DMS79 (cell line): ENCODE measurements around the gene ARHGAP42.
"Not testable (repeated sequence)": the region's sequence is repeated elsewhere in the genome, so short reads cannot be mapped to it uniquely, and the experiment has no call there.

ENCODE experiments used
- DNase-seq: peaks from one replicate; lab custom pipeline; 2025; lab: John Stamatoyannopoulos, UW

The ARHGAP42 gene, protein sequence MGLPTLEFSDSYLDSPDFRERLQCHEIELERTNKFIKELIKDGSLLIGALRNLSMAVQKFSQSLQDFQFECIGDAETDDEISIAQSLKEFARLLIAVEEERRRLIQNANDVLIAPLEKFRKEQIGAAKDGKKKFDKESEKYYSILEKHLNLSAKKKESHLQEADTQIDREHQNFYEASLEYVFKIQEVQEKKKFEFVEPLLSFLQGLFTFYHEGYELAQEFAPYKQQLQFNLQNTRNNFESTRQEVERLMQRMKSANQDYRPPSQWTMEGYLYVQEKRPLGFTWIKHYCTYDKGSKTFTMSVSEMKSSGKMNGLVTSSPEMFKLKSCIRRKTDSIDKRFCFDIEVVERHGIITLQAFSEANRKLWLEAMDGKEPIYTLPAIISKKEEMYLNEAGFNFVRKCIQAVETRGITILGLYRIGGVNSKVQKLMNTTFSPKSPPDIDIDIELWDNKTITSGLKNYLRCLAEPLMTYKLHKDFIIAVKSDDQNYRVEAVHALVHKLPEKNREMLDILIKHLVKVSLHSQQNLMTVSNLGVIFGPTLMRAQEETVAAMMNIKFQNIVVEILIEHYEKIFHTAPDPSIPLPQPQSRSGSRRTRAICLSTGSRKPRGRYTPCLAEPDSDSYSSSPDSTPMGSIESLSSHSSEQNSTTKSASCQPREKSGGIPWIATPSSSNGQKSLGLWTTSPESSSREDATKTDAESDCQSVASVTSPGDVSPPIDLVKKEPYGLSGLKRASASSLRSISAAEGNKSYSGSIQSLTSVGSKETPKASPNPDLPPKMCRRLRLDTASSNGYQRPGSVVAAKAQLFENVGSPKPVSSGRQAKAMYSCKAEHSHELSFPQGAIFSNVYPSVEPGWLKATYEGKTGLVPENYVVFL

DNA sequence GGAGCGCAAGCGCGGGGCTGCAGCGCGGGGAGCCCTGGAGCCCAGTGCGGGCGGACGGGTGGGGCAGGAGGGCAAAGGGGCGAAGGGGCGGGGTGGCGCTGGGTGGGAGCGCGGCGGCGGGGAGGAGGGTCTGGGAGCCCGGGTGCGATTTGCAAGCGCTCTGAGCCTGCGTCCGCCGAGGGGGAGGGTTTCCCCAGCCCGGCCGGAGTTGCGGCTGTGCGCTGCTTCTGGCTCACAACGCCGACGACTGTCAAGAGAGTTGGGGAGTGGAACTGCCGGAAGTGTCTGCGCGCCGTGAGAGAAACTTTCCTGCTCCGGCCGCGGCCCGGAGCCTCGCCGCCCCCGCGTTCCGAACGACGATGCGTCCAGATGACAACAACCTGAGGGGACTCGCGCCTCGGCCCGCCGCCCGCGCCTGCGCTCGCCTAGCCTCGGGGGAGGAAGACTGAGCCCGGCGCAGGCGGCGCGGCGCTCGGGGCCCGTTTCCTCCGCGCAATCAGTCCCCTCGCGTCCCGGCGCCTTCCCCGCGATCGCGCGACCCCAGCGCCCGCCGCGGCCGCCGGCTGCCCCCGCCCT is at the start of gene ARHGAP42:
Gene ARHGAP42, plus strand, starts transcription at position 235 of the 576 bp plus-strand sequence. CDS start 391 bp downstream, outside the sequence.
- DNase-seq = no peak

DNA sequence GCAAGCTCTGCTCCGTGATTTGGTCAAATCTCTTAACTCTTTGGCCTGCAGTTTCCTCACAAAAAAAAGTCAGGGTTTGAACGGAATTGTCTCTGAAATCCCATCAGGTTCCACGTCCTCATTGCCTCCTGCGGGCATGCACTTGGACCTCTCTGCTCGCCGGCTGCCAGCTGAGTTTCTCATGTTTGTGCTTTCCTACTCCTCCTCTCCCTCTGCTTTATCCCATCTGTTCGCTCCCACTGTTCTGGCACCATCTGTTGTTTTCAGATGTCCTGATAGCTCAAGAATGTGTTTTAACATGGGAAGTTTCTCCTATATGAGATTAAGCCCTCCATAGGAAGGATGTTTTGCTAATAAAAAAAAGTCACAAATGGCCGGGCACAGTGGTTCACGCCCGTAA is 49.4 kb upstream of the ARHGAP42 start:
- no peak for DNase-seq

DNA sequence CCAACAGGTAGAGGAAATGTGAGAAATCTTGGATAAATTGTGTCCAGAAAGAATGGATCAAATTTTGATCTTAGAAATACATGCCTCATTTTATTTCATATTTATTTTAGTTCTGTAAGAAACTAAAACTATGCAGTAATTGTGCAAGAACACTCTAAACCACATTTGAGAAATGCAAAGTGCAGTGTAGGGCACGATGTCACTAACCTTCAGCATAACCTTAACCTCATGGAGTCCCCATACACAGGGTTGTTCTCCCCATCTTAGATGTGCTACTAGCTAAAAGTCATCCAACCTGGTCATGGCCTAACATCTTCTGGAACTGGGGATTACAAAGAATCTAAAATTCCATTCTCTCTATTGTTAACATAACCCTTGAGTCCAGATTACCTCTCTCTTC is 48.4 kb upstream of the ARHGAP42 start:
- DNase-seq = no peak

DNA sequence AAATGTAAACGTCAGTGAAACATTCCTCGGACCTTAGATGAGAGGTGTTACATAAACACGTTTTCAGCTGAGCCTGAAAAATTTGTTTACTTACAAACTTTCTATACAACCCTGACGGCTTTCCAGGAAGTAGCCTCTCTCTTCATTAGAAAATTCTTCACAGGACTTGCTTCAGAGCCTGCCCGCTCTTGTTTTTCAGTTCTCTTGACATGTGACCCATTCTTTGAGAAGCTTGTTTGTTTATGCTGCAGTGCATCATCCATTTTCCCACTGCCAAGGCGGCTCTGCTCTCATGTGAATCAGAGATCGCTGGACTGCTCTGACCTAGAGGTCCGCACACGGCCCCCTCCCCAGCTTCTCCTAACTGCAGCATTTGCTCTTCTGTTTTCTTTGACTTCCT is 47.9 kb upstream of the ARHGAP42 start:
- no peak for DNase-seq

DNA sequence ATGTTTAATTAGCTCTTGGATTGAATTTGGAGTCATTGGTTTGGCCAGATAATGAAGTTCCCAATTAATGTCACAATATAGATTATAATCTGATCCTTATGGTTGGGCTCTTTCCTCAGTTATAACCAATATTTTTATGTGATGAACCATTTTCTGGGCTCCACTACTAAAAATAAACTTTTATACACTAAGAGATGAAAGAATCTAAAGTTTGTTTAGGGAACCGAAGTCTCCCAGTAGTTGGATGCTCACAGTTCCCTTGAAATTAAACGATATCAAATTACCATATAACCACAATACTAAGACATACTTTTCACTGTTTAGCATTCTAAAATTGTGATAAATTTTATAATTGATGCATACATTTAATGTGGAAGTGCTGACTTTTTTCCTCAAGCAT is 47.0 kb upstream of the ARHGAP42 start:
- no peak for DNase-seq

DNA sequence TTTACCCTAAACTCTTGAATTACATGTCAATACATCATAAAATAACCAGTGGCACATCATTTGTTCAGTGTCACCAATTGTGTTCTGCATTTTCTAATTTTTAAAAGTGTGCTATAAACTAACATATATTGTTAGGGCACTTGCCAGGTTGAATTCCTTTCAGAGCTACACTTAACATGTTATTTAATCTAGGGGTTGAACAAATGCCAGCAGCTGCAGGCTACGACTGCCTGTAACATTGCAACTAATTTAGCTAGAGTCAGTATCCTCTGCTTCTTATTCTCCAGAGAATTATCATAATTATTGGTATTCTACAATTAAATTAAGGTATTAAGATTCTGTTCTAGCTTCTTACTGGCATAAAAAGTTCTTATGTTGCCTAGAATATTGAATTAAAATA is 46.4 kb upstream of the ARHGAP42 start:
- DNase-seq = no peak

DNA sequence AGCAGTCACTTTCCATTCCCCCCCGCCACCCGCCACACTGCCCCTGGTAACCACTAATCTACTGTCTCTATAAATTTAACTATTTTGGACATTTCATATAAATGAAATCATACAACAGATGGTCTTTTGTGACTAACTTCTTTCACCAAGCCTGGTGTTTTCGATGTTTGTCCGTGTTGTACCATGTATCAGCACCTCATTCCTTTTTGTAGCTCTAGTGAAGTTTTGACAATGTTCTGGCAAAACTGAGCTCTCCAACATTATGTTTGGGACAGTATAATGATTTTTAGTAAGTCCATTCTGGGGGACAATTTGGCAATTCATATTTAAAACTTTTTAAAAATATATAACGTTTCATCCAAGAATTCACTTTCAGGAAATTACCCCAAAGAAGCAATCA is 45.6 kb upstream of the ARHGAP42 start:
- DNase-seq = no peak

DNA sequence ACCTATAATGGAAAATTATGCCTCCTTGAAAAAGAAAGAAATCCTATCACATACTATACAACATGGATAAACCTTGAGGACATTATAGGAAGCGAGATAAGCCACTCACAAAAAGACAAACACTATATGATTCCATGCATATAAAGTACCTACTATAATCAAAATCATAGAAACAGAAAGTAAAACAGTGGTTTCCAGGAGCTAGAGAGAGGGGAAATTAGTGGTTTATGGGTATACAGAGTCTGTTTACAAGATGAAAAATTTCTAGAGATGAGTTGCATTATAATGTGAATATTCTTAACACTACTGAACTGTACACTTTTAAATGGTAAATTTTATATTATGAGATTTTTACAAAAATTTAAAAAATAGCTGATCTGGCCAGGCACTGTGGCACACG is 40.5 kb upstream of the ARHGAP42 start:
- no peak for DNase-seq

DNA sequence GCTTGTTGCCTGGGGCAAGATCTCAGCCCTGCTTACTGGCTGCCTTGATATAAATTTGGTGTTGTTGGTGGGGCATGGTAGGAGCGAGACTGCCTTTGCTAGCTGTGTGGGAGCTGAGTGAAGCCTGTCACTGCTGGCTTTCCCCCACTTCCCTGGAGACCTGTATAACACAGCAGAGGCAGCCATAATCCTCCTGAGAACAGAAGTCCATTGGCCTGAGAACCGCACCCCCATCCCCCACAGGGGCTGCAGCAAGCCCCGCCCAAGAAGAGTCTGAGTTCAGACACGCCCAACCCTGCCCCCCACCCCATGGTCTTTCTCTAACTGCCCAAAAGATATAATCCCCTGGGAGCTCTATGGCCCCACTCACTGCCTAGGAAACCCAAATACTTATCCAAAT is 39.2 kb upstream of the ARHGAP42 start:
- DNase-seq = no peak

DNA sequence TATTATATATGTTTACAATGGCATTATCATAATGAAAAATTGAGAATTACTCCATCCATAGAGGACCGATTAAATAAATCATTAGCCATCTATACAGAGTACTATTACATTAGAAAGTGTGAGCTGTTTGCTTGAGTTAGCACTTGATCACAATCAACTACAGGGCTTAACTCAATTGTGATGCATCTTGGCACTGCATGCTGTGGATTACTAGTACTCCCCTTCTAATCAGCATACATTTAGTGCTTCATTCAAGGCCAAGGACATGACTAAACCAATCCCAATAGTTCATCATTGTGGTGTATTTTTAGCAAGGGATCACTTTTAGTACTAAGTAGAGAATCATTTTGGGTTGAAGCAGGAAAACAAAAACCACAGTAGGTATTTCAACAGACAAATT is 23.5 kb upstream of the ARHGAP42 start:
- no peak for DNase-seq

DNA sequence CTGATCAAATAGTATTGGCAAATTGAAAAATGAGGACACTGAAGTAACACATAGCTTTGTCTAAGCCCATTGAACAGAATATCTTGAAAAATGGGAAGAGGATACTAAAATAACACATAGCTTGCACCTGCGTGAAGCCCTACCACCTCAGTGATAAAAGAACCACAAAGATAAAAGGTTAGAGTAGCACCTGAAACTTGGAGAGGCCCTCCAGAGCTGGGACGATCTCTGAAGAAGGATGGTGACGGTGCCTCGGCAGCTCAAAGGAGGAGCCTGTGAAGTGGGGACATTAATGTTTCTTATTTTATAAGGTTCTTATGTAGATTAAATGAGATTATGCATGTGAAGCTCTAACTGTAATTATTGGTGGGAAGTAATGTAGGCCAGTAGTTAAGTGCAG is 23.1 kb upstream of the ARHGAP42 start:
- no peak for DNase-seq

DNA sequence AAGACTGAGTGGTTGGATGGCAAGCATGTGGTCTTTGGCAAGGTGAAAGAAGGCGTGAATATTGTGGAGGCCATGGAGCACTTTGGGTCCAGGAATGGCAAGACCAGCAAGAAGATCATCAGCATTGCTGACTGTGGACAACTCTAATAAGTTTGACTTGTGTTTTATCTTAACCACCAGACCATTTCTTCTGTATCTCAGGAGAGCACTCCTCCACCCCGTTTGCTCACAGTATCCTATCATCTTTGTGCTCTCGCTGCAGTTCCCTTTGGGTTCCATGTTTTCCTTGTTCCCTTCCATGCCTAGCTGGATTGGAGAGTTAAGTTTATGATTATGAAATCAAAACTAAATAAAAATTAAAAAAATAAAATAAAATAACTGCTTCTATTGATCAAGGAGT is 20.3 kb upstream of the ARHGAP42 start:
- DNase-seq = not testable (repeated sequence)

DNA sequence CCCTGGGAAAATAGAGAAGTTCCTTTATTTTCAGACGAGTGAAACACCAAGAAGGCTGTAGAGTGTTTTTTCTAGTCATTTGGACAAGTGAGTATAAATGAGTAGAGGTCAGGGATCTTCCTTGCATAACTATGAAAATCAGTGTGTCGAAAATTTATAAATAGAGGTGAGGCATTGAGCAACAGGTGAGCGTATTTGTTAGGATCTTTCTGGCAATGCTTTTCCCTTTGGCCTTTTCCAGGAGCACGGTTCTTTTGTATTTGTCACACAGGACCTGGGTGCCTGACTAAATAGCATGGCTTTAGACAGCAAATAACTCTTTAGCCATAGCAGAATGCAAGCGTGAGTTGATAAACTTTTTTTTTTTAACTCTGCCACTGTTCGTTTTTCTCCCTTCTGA is 19.6 kb upstream of the ARHGAP42 start:
- no peak for DNase-seq

DNA sequence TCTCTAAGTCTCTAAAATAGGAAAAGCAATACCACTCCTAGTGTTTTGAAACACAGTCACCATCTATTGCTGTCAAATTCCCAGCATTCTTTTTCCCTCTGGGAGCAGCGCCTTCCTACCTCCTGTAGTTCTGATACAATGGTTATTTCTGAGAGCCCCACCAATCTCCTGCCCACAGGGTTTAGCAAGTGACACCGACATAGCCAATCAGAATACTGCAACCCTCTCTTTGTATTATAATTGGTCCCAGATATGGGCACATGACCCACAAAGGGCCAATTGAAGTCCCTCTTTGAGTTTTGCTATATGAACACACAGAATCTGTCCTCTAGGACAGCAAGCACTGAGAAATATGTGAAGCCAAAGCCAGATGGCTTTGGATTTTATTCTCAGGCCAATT is 16.9 kb upstream of the ARHGAP42 start:
- DNase-seq = no peak

DNA sequence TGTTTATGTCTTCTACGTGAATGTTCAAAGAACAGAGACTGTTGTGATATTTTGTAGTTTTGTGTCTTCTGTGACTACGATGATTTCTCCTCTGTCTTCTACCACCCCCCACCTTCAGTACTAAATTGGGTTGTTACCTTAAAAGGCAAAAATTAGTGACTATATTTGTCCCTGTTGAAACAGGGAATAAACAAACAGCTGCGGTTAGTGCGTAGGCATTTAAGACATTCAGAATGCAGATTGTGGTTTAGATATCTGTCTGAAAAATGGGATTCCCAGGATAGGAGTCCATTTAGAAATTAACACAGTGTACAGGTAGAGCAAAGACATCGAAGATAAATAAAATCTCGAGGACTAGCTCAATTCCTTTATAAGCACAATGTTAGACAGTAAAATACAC is 15.6 kb upstream of the ARHGAP42 start:
- no peak for DNase-seq

DNA sequence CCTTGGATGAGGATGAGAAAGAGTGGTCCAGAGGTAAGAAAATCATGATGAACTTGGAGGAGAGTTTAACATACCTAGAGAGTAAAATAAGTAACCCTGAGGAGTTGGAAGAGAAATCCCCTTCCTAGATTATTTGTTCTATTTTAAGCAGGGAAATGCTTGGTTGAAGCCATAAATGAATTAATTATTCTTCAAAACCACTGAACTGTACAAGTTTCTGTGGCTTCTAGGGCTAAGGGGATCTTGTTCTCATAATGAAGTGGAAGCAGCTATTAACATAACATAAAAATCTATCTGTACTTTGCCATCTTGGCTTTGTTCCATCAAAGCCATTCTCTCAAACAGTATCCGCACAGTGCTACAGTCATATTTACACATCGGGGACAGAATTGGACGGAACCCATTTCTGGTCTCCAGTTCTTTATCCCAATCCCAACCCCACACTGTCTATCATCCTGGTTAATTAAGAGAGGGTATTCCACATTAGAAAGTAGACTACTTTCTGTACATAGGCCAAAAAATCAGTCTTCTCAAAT is 14.5 kb upstream of the ARHGAP42 start:
- peak; percentile 21 for DNase-seq

DNA sequence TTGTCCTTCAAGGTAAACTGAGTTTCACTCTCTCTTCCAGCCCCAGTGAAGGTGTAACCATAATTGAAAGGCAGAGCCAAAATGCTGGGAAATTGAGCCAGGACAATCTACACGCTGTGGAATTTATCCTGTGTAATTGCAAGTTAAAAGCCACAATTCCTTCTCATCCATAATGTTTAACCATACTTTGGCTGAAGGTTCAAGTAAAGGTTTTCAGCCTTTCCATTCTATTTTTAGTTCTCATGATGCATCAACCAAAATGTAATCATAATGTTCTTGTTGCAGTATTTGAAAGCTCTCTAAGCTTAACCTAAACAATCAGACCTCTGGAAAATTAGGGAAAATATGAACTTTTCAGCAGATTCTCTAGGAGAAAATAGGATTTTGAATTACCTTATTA is 14.0 kb upstream of the ARHGAP42 start:
- no peak for DNase-seq

DNA sequence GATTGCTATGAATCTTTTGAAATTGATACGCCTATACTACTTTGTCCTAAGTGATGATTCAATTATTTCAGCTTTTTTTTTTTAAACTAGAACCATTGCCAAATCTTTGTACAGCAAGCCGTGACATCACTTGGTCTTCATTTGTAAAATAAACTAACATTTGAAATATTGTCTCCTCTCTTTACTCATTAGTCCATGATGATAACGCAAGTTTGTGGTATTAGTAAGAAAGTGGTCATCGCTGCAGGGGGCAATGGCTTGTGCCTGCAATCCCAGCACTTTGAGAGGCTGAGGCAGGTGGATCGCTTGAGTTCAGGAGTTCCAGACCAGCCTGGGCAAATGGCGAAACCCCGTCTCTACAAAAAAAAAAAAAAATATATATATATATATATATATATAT is 12.9 kb upstream of the ARHGAP42 start:
- DNase-seq = no peak

DNA sequence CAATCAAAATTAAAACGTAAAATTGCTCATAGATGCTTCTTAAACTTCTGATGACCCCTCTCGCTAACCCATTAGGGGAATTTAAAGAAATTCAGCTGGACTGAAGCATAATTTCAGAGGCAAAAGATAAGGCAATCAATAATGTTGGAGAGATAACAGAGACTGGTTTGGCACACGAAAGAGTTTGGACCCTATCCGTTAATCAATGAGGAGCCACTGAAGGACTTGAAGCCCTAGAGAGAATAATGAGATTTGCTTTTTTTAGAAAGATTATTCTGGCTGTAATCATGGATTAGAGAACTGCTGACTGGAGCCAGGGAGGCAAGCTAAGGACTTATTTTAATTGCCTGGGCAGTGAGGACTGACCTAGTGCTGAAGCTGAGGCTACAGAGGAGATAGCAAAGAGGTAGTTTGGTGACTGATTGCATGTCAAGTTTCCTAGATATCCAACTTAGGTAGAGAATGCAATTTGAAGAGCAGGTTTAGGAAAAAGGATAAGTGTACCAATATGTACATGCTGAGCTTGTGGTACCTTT is 11.9 kb upstream of the ARHGAP42 start:
- no peak for DNase-seq

DNA sequence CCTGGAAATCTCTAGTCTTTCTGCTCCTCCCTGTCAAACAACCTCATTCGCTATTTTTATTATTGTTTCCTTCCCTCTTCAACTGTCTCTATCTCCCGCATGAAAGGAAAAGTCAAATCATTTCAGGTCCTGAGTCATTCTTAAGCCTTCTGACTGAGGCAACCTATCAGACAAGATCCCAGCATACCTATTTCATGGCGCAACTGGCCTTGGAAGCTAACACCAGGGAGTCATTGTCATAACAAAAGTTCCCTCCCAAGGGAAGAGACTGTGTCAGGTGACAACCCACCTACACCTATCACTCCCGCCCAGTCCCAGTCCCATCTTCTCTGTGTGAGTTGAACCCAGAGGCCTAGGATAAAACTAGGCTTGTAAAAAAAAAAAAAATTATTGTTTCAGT is 10.2 kb upstream of the ARHGAP42 start:
- DNase-seq = no peak

DNA sequence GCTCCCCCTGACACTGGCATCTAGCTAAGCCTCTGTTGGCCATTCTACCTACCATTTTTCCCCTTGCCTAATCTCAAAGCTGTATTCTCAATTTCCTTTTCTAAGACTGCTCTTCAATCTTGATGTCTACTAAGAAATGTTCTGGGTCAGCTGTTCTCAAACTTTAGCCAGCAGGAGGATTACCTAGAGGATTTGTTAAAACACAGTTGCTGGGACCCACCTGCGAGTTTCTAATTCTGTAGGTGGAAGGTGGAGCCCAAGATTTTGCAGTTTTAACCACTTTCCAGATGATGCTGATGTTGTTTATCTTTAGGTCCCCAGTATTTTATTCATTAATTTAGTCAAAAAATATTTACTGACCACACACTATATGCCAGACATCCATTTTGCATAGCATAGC is 9.3 kb upstream of the ARHGAP42 start:
- no peak for DNase-seq

DNA sequence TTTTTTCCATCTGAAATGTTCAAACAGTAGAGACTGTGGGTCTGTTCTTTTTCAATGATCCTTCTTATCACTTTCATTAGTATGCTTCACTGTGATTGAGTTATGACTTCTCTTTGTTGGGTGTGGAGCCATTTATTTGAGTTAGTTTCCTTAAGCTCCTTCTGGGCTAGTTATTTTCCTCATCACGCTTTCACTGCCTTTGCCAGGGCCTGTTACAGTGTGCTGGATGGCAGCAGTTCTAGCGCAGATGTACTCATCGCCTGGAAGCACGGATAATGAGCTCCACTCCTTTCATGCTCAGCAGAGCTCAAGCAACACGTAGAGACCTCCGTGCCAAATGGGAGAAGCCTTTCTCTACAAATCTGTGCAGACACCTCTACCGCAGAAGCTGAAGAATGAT is 7.0 kb upstream of the ARHGAP42 start:
- no peak for DNase-seq
